HT-29 (cell line): ENCODE results near the gene SAT2. TPM values are rescaled to one million over a fixed set of nuclear protein-coding genes. Genes with fewer than 3 reads are reported as not detected.
"Not testable (repeated sequence)": the region's sequence is repeated elsewhere in the genome, so short reads cannot be mapped to it uniquely, and the experiment has no call there.

Source experiments
- DNase-seq: peaks from one replicate; pipeline ENCODE4 v3.0.0-alpha.2; 2015; ENCODE audit warnings: low spot score
- total RNA-seq: library from RNA; depleted of rRNA; stranded (reverse); fragments of >200 nt; shearing (Covaris generic); gene quantifications from 2 replicates; pipeline ENCODE4 v1.2.3, GENCODE V29; 2014

Gene SAT2
- total RNA-seq, 1 experiment from 2014 or later: 3.2 TPM

DNA sequence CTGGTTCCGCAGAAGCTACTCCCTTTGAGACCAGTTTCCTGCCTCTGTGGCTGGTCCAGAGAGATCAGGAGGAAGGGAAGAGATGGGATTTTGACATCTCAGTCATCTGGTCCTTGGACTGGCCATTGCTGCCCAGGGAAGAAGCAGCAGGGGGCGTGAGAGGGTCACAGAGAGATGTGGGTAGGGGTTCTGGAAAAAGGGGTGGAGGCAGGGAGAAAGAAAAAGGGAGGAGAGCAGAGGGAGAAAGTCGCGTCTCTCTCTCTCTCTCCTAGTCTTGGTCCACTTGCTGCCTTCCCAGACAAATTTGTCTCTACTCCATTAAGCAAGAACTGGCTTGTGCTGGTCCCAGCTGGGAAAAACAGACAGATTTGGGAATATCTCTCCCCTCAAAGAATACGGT is 6.8 kb upstream of the SAT2 start:
- peak; percentile 20 for DNase-seq

DNA sequence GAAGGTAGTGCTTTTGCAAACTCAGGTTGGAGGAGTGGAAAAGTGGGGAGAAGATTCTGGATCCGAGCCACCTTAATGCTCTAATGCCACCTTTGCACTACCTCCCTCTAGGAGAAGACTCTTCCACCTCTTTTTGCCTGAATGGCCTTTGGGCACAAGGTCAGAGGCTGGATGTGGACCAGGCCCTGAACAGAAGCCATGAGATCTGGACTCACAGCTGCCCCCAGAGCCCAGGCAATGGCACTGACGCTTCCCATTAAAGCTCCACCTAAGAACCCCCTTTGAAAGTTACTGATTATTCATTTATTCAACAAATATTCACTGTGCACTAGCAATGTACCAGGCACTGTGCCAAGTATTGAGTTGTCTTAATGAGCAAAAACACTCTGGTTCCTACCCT is 5.5 kb upstream of the SAT2 start:
- DNase-seq: no peak

DNA sequence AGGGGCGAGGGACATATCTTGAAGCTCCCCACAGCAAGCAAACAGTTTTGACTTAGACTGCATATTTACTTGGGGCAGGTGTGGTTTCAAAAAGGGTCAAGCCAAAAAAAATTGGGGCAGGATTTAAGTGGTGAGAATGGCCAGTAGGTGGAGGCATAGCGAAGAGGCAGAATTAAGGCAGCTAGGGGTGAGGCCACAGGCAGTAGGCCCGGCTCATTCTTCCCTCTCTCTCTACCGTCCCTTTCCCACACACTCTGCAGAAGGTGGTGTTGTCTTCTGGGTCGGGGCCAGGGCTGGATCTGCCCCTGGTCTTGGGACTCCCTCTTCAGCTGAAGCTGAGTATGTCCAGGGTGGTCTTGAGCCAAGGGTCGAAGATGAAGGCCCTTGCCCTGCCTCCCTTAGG is 4.9 kb upstream of the SAT2 start:
- peak; percentile 25 for DNase-seq

DNA sequence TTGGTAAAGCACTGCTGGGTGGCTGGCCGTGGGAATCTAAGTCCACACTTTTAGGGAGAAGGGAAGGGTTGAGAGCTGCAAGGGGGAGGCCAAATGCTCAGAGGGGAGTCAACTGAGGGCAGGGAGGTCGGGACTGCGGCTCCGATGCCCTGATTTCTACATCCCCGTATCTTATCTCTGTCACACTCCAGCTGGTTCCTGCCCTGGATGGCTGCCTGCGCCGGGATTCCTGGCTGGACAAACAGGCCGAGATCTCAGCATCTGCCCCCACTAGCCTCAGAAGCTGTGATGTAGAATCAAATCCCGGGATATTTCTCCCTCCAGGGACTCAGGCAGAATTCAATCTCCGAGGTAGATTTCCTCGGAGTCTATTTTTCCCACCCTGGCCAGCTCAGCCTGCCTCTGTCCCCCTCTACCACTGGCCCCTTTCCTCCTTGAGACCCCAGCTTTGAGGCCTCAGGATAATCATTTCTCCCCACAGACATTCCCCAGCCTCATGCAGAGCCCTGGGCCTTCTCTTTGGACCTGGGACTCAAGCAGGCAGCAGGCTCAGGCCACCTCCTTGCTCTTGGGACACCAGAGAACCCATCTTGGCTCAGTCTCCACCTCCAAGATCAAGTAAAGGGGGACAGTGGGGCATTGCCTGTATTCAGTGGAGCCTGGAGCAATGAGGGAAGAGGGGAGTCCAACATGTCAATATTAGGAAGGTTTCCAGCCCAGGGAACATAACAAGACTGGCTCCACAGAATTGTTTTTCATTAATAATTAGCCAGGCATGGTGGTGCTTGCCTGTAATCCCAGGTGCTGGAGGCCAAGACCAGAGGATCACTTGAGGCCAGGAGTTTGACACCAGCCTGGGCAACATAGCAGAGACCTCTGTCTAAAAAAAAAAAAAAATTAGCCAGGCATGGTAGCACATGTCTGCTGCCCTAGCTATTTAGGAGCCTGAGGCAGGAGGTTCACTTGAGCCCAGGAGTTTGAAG is 4.1 kb upstream of the SAT2 start:
- DNase-seq: no peak

DNA sequence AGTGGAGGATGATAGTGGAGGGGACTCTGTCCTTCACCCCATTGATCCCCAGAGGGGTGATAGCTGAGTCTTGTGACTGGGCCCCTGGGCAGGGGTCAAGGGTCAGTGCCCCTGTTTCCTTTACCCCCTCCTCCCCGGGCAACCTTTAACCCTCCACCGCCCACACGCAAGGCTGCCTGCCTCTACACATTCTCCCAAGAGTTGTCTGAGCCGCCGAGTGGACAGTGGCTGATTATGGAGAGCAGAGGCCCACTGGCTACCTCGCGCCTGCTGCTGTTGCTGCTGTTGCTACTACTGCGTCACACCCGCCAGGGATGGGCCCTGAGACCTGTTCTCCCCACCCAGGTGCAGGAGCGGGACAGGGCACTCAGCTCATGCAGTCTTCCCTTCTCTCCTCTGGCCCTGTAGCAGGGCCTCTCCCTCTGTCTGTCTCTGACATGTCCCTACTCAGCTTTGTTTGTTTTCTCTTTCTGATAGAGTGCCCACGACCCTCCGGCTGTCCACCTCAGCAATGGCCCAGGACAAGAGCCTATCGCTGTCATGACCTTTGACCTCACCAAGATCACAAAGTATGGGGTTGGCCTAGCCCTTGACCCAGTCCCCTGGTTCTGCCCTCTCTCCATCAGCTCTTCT is 2.4 kb upstream of the SAT2 start, which contains the start of gene SHBG:
Gene SHBG, plus strand, starts transcription at position 197 of the 633 bp plus-strand sequence. Its CDS starts 38 bp downstream, at position 235.
- no peak for DNase-seq

DNA sequence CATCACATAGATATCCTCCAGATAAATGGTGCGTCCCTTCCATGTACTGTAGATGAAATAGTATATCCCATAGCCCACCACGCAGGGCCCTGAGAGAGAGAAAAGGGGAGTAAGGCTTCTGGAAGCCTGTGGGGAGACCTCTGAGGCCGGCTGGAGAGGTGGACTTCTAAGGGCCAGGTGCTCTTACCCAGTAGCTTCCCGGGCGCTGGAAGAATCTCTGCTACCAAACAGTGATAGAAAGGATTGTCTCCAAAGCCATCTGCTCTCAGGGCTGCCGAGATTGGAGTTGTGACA is 718 bp downstream of the SAT2 start:
- DNase-seq: no peak

DNA sequence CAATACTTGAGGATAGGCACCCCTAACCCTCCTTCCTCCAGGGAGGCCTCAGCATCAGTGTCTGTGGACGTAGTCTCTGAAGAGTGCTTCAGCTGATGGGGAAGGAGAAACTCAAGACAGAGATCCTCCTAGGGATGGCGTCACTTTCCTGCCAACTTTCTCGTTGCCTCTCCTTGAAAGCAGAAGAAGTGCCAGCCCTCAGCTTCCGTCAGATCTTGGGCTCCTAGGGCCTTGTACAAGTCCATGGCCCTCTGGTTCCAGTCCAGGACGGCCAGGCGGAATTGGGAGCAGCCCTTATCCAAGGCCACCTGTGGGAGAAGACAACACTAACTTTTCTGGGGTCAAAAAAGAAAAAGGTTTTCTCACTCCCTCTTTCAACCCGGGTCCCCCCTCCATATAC is 1.3 kb downstream of the SAT2 start:
- no peak for DNase-seq

DNA sequence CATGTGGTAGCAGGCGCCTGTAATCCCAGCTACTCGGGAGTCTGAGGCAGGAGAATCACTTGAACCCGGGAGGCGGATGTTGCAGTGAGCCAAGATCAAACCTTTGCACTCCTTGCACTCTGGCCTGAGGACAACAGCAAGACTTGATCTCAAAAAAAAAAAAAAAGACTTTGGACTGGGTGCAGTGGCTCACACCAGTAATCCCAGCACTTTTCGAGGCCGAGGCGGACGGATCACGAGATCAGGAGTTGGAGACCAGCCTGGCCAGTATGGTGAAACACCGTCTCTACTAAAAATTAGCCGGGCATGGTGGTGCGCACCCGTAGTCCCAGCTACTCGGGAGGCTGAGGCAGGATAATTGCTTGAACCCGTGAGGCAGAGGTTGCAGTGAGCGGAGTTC is 1.9 kb downstream of the SAT2 start:
- not testable (repeated sequence) for DNase-seq

DNA sequence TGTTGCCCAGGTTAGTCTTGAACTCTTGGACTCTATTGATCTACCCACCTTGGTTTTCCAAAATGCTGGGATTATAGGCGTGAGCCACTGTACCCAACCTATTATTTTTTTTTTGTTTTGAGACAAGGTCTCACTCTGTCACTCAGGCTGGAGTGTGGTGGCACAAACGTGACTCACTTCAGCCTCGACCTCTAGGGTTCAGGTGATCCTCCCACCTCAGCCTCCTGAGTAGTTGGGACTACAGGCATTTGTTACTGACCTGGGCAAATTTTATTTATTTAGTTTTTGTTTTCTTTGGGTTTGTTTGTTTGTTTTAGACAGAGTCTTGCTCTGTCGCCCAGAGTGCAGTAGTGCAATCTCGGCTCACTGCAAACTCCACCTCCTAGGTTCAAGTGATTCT is 4.0 kb downstream of the SAT2 start:
- no peak for DNase-seq

DNA sequence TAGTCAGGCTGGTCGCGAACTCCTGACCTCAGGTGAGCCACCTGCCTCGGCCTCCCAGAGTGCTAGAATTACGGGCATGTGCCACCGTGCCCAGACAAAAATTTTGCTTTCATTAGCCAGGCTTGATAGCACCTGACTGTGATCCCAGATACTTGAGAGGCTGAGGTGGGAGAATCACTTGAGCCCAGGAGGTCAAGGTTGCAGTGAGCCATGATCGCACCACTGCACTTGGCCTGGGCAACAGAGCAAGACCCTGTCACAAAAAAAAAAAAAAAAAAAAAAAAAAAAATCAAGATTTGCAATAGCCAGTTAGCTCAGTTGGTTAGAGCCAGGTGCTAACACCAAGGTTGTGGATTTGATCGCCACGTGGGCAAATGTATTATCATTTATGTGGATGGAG is 6.8 kb downstream of the SAT2 start:
- DNase-seq: no peak

DNA sequence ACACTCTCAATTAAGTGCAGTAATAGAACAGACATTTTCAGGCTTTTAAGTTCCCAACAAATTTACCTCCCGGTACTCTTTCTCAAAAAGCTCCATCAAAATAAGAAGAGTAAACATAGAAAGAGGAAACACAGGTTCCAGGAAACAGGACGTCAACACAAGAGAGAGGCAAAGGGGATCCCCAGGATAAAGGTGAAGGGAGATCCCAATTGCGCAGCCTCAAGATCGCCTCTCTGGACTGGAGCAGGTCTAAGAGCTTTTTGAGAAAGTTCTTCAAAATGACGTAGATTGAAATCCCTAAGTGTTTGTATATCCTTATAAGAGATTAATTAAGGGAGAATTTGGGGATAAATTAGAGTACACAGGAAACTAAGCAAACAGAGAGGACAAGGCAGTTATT is 9.0 kb downstream of the SAT2 start:
- no peak for DNase-seq

DNA sequence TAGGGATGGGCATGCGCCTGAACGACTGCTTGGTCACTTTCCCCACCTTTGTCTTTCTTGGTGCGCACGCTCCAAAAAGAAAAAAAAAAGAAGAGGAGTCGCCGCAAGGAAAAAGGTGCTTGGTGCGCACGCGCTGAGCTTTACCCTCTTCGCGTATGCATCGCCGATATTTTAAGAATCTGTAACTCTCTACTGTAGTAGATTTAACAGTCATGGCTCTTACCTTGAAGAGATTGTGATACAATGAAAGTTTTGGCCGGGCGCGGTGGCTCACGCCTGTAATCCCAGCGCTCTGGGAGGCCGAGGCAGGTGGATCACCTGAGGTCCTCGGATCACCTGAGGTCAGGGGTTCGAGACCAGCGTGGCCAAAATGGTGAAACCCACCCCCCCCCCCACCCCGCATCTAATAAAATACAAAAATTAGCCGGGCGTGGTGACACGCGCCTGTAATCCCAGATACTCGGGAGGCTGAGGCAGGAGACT is 12.3 kb downstream of the SAT2 start:
- DNase-seq: no peak

DNA sequence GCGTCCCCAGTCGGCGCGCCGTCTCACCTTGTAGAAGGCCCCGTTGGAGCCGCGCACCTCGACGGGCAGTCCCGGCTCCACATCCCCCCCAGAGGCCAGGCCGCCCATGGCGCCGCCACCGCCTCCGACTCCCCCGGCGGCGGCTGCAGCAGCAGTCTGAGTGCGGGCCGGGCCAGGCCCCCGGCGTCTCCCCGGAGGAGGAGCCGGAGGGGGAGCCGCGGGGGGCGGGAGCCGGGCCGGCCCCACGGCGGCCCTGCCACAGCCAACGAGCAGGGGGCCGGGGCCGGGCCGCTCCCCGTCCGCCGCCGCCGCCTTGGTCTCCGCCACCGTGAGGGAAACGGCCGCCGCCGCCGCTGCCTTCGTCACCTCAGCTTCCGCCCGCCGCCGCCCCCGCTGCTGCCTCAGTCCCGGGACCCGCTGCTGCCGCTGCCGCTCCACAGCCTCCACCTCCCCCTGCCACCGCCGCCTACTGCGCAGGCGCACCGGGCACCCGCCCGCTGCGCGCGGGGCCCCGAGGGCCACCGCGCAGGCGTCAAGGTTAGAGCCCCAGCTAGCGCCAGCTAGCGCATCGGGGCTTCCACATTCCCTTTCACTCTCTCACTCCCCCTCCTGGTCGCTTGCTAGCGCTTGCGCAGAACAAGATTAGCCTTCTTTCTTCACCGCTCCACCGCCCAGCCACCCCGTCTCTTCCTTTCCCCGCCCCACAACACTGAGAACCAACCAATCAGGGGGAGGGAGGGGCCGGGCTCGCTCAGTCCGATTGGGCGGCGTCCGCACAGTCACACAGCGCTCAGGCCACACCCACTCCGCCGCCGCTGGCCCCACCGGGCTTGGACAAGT is 13.0 kb downstream of the SAT2 start, which contains the start of gene FXR2:
Gene FXR2, minus strand, starts transcription at position 473 of the 840 bp plus-strand sequence. Its CDS starts 365 bp downstream, at position 108.
- peak; percentile 97 for DNase-seq

DNA sequence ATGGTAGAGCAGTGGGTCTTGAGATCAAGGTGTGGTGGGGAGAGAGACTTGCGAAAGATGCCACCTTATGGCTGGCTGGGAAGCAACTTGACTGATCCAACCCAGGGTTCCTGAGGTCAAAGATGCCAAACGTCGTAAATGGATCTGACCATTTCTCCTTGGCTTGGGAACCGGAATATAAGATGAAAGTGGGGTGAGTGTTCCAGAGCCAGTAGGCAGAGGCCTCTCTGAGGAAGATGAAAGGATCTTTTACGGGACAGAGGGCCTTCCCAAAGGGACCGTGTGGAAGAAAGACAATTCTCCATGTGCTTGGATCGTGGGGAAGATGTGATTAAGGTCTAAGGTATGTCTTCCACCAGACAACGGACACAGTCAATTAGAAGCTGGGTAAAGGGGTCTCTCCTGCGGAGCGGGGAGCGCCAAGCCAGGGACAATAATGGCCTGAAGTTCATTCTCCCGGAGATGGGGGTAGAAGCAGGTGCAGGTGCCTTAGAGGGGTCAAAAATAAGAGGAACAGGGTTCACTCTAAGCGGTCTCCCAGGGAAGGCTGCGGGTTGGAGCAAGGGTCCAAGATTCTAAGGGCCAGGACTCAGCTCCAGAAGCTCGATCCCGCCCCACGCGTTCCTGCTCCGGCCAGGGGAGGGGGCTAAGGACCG is 13.7 kb downstream of the SAT2 start:
- peak; percentile 35 for DNase-seq

DNA sequence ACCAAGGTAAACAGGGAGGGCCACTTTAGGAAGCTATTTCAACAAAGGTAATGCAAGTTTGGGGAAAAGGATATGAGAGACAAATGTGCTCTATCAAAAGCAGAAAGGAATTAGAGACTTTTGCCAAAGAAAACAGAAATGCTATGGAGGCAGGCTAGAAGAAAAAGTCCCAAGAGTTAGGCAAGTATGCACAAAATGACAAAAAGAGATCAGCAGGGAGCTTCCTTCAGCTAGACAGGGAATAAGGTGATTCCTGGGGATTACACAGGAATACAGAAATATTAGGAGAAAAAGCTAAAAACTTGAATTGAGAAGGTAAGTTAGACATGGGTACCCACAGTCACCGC is 15.4 kb downstream of the SAT2 start:
- no peak for DNase-seq

DNA sequence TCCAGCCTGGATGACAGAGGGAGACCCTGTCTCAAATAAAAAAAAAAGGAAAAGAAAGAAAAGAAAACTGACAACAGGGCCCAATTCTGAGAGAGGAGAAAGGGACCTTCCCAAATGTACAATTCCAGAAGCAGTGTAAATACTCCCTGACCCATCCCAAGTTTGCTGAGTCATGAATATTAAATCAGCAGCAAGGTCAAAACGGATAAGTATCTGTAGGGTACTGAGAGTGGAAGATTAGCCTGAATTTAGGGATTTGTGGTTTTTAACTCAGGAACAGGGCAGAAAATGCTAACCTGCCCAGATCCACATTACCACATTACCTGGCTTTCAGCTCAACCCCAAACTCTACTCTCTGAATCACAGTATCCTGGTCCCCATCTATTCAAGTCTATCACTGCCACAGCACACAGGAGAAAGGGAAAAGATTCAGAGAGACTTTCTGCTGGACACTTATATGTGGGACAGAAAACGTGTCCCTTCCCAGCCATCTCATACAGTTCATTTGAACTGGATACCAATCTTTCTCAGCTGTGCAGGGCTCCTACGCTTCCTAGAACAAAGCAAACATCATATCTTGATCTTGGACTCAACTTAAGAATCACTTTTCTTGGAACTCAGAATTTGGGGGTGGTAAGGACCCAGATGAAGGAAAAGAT is 15.9 kb downstream of the SAT2 start:
- DNase-seq: no peak

DNA sequence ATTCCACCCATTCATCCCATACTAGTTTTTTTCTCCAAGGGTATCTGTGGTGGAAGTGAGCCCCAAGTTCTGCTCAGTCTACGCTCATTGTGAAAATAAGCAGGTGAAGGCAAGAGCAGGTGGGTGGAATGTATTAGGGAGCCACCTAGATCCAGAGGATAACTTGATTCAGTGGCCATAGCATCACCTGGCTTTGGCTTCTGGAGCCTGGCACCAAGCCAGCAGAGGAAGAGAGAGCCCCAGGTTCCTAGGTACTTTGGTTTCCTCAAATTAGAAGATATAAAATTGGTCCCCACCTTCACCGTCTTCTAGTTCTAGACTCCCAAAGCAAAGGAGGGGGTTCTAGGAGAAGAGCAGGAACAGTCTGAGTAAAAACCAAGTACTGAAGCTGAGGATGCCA is 17.0 kb downstream of the SAT2 start:
- DNase-seq: no peak

DNA sequence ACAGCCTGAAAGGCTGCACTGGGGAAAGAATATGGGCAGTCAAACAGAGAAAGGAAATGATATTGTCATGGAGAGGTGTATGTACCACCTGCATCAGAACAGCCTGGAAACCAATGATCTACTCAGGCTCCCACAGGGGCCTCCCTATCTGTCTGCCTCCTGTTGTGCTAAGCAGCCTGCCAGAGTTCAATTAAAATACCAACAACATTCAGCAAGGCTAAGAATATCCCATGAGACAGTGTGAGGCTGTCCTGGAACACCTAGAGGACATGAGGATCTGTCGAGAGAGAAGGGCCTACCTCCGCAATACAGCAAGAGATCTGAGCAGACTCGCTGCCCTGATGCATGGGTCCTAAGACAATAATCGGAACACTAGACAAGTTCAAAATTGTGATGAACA is 21.3 kb downstream of the SAT2 start:
- no peak for DNase-seq

DNA sequence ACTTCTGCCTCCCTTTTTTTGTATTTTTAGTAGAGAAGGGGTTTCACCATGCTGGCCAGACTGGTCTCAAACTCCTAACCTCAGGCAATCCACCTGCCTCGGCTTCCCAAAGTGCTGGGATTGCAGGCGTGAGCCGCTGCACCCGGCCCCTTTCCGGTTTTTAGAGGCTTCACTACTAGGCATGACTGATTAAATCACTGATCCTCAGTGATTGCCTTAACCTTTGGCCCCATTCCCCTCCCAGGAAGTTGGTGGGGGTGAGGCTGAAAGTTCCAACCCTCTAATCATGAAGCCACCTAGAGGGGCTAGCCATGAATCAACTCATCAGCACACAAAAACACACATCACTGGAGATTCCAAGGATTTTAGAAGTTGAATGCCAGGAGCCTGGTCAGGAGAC is 30.1 kb downstream of the SAT2 start:
- not testable (repeated sequence) for DNase-seq

DNA sequence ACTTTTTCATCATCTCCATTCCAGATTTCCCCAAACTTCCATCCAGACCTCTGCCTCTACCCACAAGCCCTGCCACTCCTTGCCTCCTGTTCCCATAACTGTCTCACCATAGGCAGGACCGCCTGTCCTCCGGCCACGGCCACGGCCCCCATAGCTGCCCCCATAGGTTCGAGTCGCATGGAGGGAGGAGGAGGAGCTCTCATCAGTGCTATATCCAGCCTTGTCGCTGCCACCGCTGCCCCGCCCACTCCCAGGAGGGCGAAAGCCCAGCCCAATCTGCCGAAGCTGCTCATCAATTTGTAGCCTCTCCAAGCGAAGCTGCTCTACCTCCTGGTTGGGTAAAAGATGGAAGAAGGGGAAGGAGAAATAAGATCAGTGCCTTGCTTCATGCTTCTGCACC is 34.3 kb downstream of the SAT2 start:
- DNase-seq: no peak
